ENCODE data around the gene SLC47A1. TPM values are rescaled to one million over a fixed set of nuclear protein-coding genes. Genes with fewer than 3 reads are reported as not detected.

SLC47A1 gene
- total and polyA plus RNA-seq, 2 donors (not counting 1 experiment from before 2014, with no cell fraction given) = not detected

DNA sequence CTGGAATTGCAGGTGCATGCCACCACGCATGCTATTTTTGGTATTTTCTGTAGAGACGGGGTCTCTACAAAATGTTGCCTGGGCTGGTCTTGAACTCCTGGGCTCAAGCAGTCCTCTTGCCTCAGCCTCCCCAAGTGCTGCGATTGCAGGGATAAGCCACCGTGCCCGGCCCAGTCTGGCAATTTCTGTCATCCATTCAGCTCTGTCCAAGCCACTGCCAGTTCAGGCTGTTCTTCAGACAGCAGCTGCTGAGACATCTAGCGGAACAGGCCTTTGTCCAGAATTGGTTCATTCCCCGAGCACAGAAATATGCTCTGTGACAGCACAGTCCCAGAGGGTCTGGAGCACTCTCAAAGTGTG, 5.4 kb downstream of the SLC47A1 start:
- H3K4me1 Mint-ChIP-seq = peaks cover 5% of the 10 kb centered on the region
- no peaks in the 10 kb centered on the region for H3K9me3 Mint-ChIP-seq (ENCODE audit: insufficient read depth)
- Histone ChIP-seq H2AFZ (ENCODE audit: insufficient read depth, low read depth, low read length, poor library complexity, severe bottlenecking) (no peak overlapping the region), H3K36me3 (replicated peaks in 1 of 2; ENCODE audit: control extremely low read depth in 1 of 2, control insufficient read depth in 1 of 2, extremely low read depth in 1 of 2, insufficient read depth in 2 of 2, low read length in 1 of 2) (no peaks in the 10 kb centered on the region), H3K79me2 (ENCODE audit: control insufficient read depth, insufficient read depth, low read length) (no peaks in the 10 kb centered on the region), H3K27ac (ENCODE audit: low read length in 2 of 2) (no peak overlapping the region), H3K4me2 (replicated peaks; ENCODE audit: low read depth, low read length, poor library complexity, severe bottlenecking) (no peak overlapping the region), H3K27me3 (replicated peaks in 1 of 4; ENCODE audit: control extremely low read depth in 1 of 4, control insufficient read depth in 3 of 4, insufficient read depth in 4 of 4, low read length in 3 of 4) (peaks cover 0 to 16% (median 10%) of the 10 kb centered on the region in 4 experiments), H4K20me1 (ENCODE audit: control insufficient read depth, insufficient read depth, low read length, poor library complexity, severe bottlenecking) (no peaks in the 10 kb centered on the region), H3K4me1 (ENCODE audit: control insufficient read depth in 2 of 2, insufficient read depth in 2 of 2, low read length in 2 of 2) (peaks cover 6 to 8% of the 10 kb centered on the region in 2 donors), H3K9me3 (ENCODE audit: control extremely low read depth in 1 of 3, control insufficient read depth in 2 of 3, insufficient read depth in 1 of 3, low read length in 2 of 3) (no peaks in the 10 kb centered on the region), H3K4me3 (ENCODE audit: control extremely low read depth in 1 of 5, extremely low read depth in 1 of 5, insufficient read depth in 1 of 5, low read depth in 2 of 5, low read length in 4 of 5) (no peak overlapping the region), H3K9ac (ENCODE audit: low read length) (no peak overlapping the region)
- no peak overlapping the region for H3K4me3 Mint-ChIP-seq
- 90% methylated on average over 7 of the region's 7 CpGs for WGBS (ENCODE audit: insufficient coverage)
- no peak overlapping the region for H3K27ac Mint-ChIP-seq
- DNase-seq (no peak), ATAC-seq (ENCODE audit: low read depth) (no peak)
- TF ChIP-seq, protein P1, sequence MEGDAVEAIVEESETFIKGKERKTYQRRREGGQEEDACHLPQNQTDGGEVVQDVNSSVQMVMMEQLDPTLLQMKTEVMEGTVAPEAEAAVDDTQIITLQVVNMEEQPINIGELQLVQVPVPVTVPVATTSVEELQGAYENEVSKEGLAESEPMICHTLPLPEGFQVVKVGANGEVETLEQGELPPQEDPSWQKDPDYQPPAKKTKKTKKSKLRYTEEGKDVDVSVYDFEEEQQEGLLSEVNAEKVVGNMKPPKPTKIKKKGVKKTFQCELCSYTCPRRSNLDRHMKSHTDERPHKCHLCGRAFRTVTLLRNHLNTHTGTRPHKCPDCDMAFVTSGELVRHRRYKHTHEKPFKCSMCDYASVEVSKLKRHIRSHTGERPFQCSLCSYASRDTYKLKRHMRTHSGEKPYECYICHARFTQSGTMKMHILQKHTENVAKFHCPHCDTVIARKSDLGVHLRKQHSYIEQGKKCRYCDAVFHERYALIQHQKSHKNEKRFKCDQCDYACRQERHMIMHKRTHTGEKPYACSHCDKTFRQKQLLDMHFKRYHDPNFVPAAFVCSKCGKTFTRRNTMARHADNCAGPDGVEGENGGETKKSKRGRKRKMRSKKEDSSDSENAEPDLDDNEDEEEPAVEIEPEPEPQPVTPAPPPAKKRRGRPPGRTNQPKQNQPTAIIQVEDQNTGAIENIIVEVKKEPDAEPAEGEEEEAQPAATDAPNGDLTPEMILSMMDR (IDR thresholded peaks at IDR 0.05) = no peak
- TF ChIP-seq EZH2 (IDR thresholded peaks at IDR 0.05; ENCODE audit: borderline replicate concordance, insufficient read depth, low read depth, low read length, poor library complexity, severe bottlenecking) = no peak
- intact Hi-C loops (cut with micrococcal nuclease) = no loop called here
- ChIA-PET POLR2A (no interaction called here), CTCF (interaction anchor here (1.0 kb wide), 1 partner anchor 219 kb away, joined by 3 read pairs; no protein-coding TSS in a partner anchor)
- H3K27me3 Mint-ChIP-seq = peaks cover 23% of the 10 kb centered on the region

DNA sequence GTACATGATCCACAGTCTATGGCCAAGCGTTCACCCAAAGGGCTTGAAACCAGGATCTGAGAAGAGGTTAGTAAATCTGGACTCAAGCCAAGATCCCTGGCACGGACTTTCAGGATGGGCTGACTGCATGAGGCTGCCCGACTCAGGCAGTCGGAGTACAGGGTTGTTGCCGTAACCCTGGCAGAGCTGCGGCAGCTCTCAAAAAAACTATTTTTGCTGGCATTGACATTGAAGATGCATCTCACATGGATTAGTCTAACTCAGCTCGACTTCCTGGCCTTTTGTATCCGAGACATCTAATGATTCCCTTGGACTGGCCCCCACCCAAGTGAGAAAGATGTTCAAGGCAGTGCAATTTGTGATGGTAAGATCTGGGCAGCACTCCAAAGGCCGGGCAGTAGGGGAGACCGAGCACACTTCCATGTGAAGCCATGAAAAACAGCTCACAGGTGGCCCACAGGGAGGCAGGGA, 6.2 kb downstream of the SLC47A1 start:
- H3K9me3 ChIP-seq (ENCODE audit: control extremely low read depth in 1 of 3, control insufficient read depth in 2 of 3, insufficient read depth in 1 of 3, low read length in 2 of 3) = no peaks in the 10 kb centered on the region
- H4K20me1 ChIP-seq (ENCODE audit: control insufficient read depth, insufficient read depth, low read length, poor library complexity, severe bottlenecking) = no peaks in the 10 kb centered on the region
- no peak overlapping the region for H3K27ac ChIP-seq (ENCODE audit: low read length in 2 of 2)
- no peak overlapping the region for H3K27ac Mint-ChIP-seq
- no peaks in the 10 kb centered on the region for H3K4me1 ChIP-seq (ENCODE audit: control insufficient read depth in 2 of 2, insufficient read depth in 2 of 2, low read length in 2 of 2)
- H3K4me3 Mint-ChIP-seq = no peak overlapping the region
- no peaks in the 10 kb centered on the region for H3K4me1 Mint-ChIP-seq
- no peak overlapping the region for H2AFZ ChIP-seq (ENCODE audit: insufficient read depth, low read depth, low read length, poor library complexity, severe bottlenecking)
- H3K36me3 ChIP-seq (replicated peaks in 1 of 2; ENCODE audit: control extremely low read depth in 1 of 2, control insufficient read depth in 1 of 2, extremely low read depth in 1 of 2, insufficient read depth in 2 of 2, low read length in 1 of 2) = no peaks in the 10 kb centered on the region
- intact Hi-C loops (cut with micrococcal nuclease) = no loop called here
- 85% methylated on average over 10 of the region's 10 CpGs for WGBS (ENCODE audit: insufficient coverage)
- no peaks in the 10 kb centered on the region for H3K9me3 Mint-ChIP-seq (ENCODE audit: insufficient read depth)
- no peak overlapping the region for H3K9ac ChIP-seq (ENCODE audit: low read length)
- no peak for TF ChIP-seq EZH2 (IDR thresholded peaks at IDR 0.05; ENCODE audit: borderline replicate concordance, insufficient read depth, low read depth, low read length, poor library complexity, severe bottlenecking)
- TF ChIP-seq, protein P1 (IDR thresholded peaks at IDR 0.05) = no peak
- H3K4me3 ChIP-seq (ENCODE audit: control extremely low read depth in 1 of 5, extremely low read depth in 1 of 5, insufficient read depth in 1 of 5, low read depth in 2 of 5, low read length in 4 of 5) = no peak overlapping the region
- H3K27me3 ChIP-seq (replicated peaks in 1 of 4; ENCODE audit: control extremely low read depth in 1 of 4, control insufficient read depth in 3 of 4, insufficient read depth in 4 of 4, low read length in 3 of 4) = peaks cover 0 to 8% (median 3%) of the 10 kb centered on the region in 4 experiments
- ChIA-PET CTCF (no interaction called here), POLR2A (no interaction called here)
- peaks cover 17% of the 10 kb centered on the region for H3K27me3 Mint-ChIP-seq
- H3K4me2 ChIP-seq (replicated peaks; ENCODE audit: low read depth, low read length, poor library complexity, severe bottlenecking) = no peak overlapping the region
- ATAC-seq (ENCODE audit: low read depth) = no peak
- no peak for DNase-seq
- no peaks in the 10 kb centered on the region for H3K79me2 ChIP-seq (ENCODE audit: control insufficient read depth, insufficient read depth, low read length)
